Activated CD8-positive, alpha-beta memory T cell treated with anti-CD3 and anti-CD28 coated beads for 48 hours (primary cell): ENCODE measurements around the gene POLE2.
"Not testable (repeated sequence)": the region's sequence is repeated elsewhere in the genome, so short reads cannot be mapped to it uniquely, and the experiment has no call there.

ENCODE experiments used
- DNase-seq, 3 experiments: peaks; one replicate each; pipeline ENCODE4 v3.0.0-alpha.2; 2020; ENCODE audit warnings: low read depth in 2 of 3, low spot score in 2 of 3

Gene POLE2

GRCh38 chr14:49659526-49660455 lies 28.2 kb downstream of the POLE2 start:
- no peak for DNase-seq

- not testable (repeated sequence) for DNase-seq
These were observed 30.5 kb downstream of the POLE2 start for GRCh38 chr14:49657500-49657899.

GRCh38 chr14:49654511-49654910 lies 33.5 kb downstream of the POLE2 start:
- DNase-seq, result no peak

DNA sequence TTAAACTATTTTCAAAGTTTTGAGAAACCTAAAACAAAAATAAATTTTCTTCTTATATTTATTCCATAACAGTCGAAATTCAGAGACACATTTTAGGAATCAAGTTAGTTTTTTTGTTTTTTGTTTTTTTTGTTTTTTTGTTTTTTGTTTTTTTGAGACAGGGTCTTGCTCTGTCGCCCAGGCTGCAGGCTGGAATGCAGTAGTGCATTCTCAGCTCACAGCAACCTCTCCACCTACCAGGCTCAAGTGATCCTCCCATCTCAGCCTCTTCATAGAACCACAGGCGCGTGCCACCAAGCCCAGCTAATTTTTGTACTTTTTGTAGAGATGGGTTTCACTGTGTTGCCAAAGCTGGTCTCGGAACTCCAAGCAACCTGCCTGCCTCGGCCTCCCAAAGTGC lies 34.5 kb downstream of the POLE2 start:
- no peak for DNase-seq

GRCh38 chr14:49642163-49642562 lies 45.9 kb downstream of the POLE2 start:
- no peak for DNase-seq

GRCh38 chr14:49641697-49642129 lies 46.3 kb downstream of the POLE2 start:
- DNase-seq, result no peak

DNA sequence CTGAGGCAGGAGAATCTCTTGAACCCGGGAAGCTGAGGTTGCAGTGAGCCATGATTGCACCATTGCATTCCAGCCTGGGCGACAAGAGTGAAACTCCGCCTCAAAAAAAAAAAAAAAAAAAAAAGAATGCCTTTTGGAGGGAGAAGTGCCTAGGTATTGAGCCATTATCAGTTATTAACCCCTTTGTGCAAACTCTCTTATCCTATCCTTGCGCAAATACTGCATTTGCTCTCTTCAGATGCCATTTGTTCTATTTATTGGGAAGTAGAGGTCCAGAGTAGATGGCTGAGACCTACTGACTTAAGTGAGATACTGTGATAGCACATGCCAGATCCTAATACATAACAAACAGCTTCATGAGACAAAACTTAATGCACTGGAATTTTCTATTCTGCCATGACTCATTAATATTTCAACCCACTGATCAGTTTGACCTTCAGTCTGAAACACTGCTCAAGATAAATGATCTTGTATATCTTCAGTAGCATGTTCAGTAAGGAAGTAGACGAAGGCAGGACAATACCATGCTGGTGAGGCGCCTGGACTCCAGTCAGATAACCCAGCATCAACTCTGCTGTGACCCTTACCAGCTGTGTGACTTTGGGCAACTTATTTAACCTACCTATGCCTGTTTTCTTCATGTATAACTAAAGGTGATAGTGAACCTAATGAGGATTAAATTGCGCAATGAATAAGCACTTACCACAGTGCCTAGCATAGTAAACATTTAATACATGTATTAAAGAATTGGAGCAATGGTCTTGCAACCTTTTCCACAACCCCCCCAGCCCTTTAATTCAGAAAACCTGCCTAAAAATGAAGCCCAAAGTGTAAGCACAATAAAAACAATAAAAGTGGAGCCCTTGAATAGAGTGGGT lies 47.2 kb downstream of the POLE2 start:
- DNase-seq, result no peak

- no peak for DNase-seq
These were observed 50.4 kb downstream of the POLE2 start for GRCh38 chr14:49637534-49638078.

- no peak for DNase-seq
These were observed 51.1 kb downstream of the POLE2 start for GRCh38 chr14:49636866-49637265.

GRCh38 chr14:49634547-49635334 lies 53.3 kb downstream of the POLE2 start, which contains the start of gene DNAAF2:
Gene DNAAF2, minus strand, starts transcription at chr14:49635244. Its CDS starts 95 bp downstream, at chr14:49635149.
- peak; percentile 20 to 43 (median 31) for DNase-seq

- DNase-seq, result peak; percentile 79 to 87 (median 80)
These were observed 54.1 kb downstream of the POLE2 start for GRCh38 chr14:49633640-49634546.

- DNase-seq, result no peak
These were observed 63.8 kb downstream of the POLE2 start for GRCh38 chr14:49623941-49624839.

DNA sequence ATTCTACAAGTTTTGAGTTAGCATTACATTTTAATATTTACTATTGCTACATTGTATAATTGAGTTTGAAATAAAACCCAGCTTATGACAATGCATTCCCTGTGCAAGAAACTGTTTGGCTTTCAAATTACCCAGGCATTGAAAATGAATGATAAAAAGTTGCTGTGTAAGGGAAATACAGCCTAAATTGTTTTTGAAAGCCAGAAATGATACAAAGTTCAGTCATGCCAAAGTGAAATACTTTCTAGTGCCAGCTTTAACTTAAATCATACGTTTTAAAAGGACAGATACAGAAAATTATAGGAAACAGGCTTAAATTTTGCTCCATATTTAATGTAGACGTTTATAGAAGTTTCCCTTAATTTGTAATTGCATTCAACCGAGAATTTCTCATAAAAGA lies 64.6 kb downstream of the POLE2 start:
- no peak for DNase-seq

GRCh38 chr14:49622022-49622607 lies 65.9 kb downstream of the POLE2 start:
- DNase-seq, result no peak

GRCh38 chr14:49621114-49621881 lies 66.7 kb downstream of the POLE2 start:
- peak in 2 of 3 experiments; percentile 31 to 36 for DNase-seq

GRCh38 chr14:49620182-49621113 lies 67.6 kb downstream of the POLE2 start, which contains the start of the genes MGAT2 and RPL36AL:
Gene MGAT2, plus strand, starts transcription at chr14:49620799. Its CDS starts 470 bp downstream, at chr14:49621269.
Gene RPL36AL, minus strand, starts transcription at chr14:49620626. Its CDS starts 1,522 bp downstream, at chr14:49619104.
- peak; percentile 83 to 92 (median 85) for DNase-seq
